ENCODE measurements around the gene CAST. TPM values are rescaled to one million over a fixed set of nuclear protein-coding genes. Genes with fewer than 3 reads are reported as not detected.

The CAST gene
- total RNA-seq, 4 donors from 2014 or later, result 98.2 to 350 (median 136) TPM

DNA sequence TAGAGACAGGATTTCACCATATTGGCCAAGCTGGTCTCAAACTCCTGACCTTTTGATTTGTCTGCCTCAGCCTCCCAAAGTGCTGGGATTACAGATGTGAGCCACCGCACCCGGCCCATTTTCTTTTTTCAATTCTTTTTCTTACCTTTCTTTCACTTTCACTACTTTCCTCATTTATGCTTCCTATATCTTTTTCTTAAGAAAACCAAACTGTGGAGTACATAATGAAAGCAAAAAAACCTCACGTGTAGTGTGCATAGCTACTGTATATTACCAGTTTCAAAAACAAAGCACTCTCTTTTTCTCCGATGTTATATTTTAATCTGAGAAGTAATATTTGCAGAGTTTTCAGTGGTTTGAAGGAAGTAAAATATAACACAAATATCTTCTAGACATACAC, 8.0 kb upstream of the CAST start:
- TF ChIP-seq POLR2A (IDR thresholded peaks at IDR 0.05), result no peak
- TF ChIP-seq, protein P1, sequence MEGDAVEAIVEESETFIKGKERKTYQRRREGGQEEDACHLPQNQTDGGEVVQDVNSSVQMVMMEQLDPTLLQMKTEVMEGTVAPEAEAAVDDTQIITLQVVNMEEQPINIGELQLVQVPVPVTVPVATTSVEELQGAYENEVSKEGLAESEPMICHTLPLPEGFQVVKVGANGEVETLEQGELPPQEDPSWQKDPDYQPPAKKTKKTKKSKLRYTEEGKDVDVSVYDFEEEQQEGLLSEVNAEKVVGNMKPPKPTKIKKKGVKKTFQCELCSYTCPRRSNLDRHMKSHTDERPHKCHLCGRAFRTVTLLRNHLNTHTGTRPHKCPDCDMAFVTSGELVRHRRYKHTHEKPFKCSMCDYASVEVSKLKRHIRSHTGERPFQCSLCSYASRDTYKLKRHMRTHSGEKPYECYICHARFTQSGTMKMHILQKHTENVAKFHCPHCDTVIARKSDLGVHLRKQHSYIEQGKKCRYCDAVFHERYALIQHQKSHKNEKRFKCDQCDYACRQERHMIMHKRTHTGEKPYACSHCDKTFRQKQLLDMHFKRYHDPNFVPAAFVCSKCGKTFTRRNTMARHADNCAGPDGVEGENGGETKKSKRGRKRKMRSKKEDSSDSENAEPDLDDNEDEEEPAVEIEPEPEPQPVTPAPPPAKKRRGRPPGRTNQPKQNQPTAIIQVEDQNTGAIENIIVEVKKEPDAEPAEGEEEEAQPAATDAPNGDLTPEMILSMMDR (IDR thresholded peaks at IDR 0.05), result no peak
- Histone ChIP-seq H3K27ac (no peak overlapping the region), H3K9me3 (no peaks in the 10 kb centered on the region), H3K4me1 (no peaks in the 10 kb centered on the region), H3K4me3 (no peak overlapping the region), H3K27me3 (no peaks in the 10 kb centered on the region), H3K36me3 (no peaks in the 10 kb centered on the region)
- intact Hi-C loops (cut with DNase I; ENCODE audit: low total_unique reads), result no loop called here
- no peak for DNase-seq

DNA sequence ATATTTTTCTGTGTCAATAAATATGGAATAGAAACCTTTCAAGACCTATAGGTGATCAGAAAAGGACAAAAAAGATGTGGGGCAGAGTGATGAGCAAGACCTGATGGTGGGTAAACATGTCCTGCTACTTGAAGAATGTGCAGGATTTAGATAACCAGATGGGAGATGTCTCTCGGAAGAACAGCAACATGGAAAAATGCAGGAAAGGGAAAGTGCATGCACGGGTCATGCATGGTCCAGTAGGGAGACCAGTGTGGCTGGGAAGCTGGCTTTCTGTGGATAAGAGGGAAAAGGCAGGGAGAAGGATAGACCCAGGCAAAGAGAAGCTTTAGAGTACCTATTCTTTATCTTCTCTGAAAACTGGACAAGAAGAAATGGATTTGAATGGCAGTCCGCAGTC, 7.1 kb upstream of the CAST start:
- H3K9me3 ChIP-seq, result no peaks in the 10 kb centered on the region
- no peaks in the 10 kb centered on the region for H3K36me3 ChIP-seq
- no peak for DNase-seq
- no peak overlapping the region for H3K4me3 ChIP-seq
- TF ChIP-seq POLR2A (IDR thresholded peaks at IDR 0.05), result no peak
- TF ChIP-seq, protein P1 (IDR thresholded peaks at IDR 0.05), result no peak
- H3K4me1 ChIP-seq, result no peaks in the 10 kb centered on the region
- H3K27me3 ChIP-seq, result no peaks in the 10 kb centered on the region
- intact Hi-C loops (cut with DNase I; ENCODE audit: low total_unique reads), result no loop called here
- no peak overlapping the region for H3K27ac ChIP-seq

GRCh38 chr5:96655506-96655905, 6.7 kb upstream of the CAST start:
- no peak for DNase-seq
- intact Hi-C loops (cut with DNase I; ENCODE audit: low total_unique reads), result no loop called here
- Histone ChIP-seq H3K27me3 (no peaks in the 10 kb centered on the region), H3K4me1 (no peaks in the 10 kb centered on the region), H3K4me3 (no peak overlapping the region), H3K9me3 (no peaks in the 10 kb centered on the region), H3K36me3 (no peaks in the 10 kb centered on the region), H3K27ac (no peak overlapping the region)
- TF ChIP-seq, protein P1 (IDR thresholded peaks at IDR 0.05), result no peak
- no peak for TF ChIP-seq POLR2A (IDR thresholded peaks at IDR 0.05)

- Histone ChIP-seq H3K4me1 (no peaks in the 10 kb centered on the region), H3K27ac (no peak overlapping the region), H3K27me3 (no peaks in the 10 kb centered on the region), H3K36me3 (no peaks in the 10 kb centered on the region), H3K9me3 (no peaks in the 10 kb centered on the region), H3K4me3 (no peak overlapping the region)
- intact Hi-C loops (cut with DNase I; ENCODE audit: low total_unique reads), result no loop called here
- TF ChIP-seq POLR2A (IDR thresholded peaks at IDR 0.05), result no peak
- TF ChIP-seq, protein P1 (IDR thresholded peaks at IDR 0.05), result no peak
- DNase-seq, result peak in 1 of 2 donors; percentile 20
These were observed 5.1 kb upstream of the CAST start for GRCh38 chr5:96657068-96657467.

DNA sequence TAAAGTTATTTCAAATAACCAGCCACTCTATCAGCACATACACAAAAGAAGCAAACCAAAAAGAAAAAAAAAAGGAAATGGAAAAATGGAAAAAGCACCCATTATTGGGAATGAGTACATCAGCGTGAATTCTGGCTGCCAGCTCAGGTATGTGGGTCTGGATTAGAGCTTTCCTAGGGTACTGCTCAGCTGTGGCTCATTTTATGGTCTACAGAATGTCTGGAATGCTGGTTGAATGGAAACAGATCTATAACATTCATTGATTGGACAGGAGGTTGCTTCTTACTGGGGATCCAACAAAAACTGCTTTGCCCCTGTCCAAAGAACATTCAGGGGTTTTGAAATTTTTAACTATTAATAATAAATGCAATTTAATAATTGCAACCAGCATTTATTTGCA, 3.9 kb upstream of the CAST start:
- H3K36me3 ChIP-seq, result no peaks in the 10 kb centered on the region
- H3K4me1 ChIP-seq, result no peaks in the 10 kb centered on the region
- H3K9me3 ChIP-seq, result no peaks in the 10 kb centered on the region
- intact Hi-C loops (cut with DNase I; ENCODE audit: low total_unique reads), result no loop called here
- no peak overlapping the region for H3K4me3 ChIP-seq
- no peak overlapping the region for H3K27ac ChIP-seq
- DNase-seq, result no peak
- H3K27me3 ChIP-seq, result no peaks in the 10 kb centered on the region
- no peak for TF ChIP-seq POLR2A (IDR thresholded peaks at IDR 0.05)
- TF ChIP-seq, protein P1 (IDR thresholded peaks at IDR 0.05), result no peak

All from uterus (tissue), 4 donors.